Heart right ventricle (tissue), 16 donors: ENCODE measurements around the gene SYS1. TPM values are rescaled to one million over a fixed set of nuclear protein-coding genes. Genes with fewer than 3 reads are reported as not detected.

ENCODE experiments used
- ATAC-seq, 8 donors: fragments of 200-7000 bp; cut with Tn5 transposase; one replicate each; pipeline ENCODE4 v1.9.1; 2020; ENCODE audit warnings: mild to moderate bottlenecking in 8 of 8, moderate library complexity in 8 of 8, moderate number of reproducible peaks in 1 of 8
- DNase-seq, 2 donors: peaks; one replicate each; pipeline ENCODE4 v3.0.0-alpha.2; 2020
- H3K27ac ChIP-seq, 10 donors: fragments of 200-600 bp; sonication (generic) in 2 of 10; one replicate each; pipeline versions ENCODE4 v1.5.0 to v1.8.0; 2020 to 2022; ENCODE audit warnings: mild to moderate bottlenecking in 3 of 10
- H3K27me3 ChIP-seq, 7 donors: fragments of 200-600 bp; one replicate each; pipeline ENCODE4 v1.8.0; 2021 to 2022; ENCODE audit warnings: mild to moderate bottlenecking in 2 of 7
- H3K36me3 ChIP-seq, 9 donors: fragments of 200-600 bp; sonication (generic) in 1 of 9; one replicate each; pipeline versions ENCODE4 v1.5.0 to v1.8.0; 2020 to 2022; ENCODE audit warnings: mild to moderate bottlenecking in 2 of 9
- H3K4me1 ChIP-seq, 9 donors: fragments of 200-600 bp; sonication (generic) in 1 of 9; one replicate each; pipeline versions ENCODE4 v1.5.0 to v1.8.0; 2020 to 2022; ENCODE audit warnings: mild to moderate bottlenecking in 4 of 9
- H3K4me3 ChIP-seq, 10 donors: fragments of 200-600 bp; sonication (generic) in 2 of 10; one replicate each; pipeline versions ENCODE4 v1.5.0 to v1.8.0; 2020 to 2022; ENCODE audit warnings: mild to moderate bottlenecking in 7 of 10, moderate library complexity in 2 of 10
- H3K9me3 ChIP-seq, 11 donors: fragments of 200-600 bp in 10 of 11; sonication (generic) in 2 of 11; one replicate each; pipeline versions ENCODE4 v1.5.0 to v1.8.0; 2013 to 2022; ENCODE audit warnings: mild to moderate bottlenecking in 2 of 11, control low read depth in 1 of 11, moderate library complexity in 1 of 11
- CTCF ChIP-seq, 9 donors: fragments of 200-600 bp; sonication (generic) in 2 of 9; IDR thresholded peaks; one replicate each; pipeline versions ENCODE4 v1.5.0 to v1.8.0; 2021 to 2022; ENCODE audit warnings: antibody characterized with exemption in 9 of 9, mild to moderate bottlenecking in 5 of 9, moderate library complexity in 1 of 9
- WGBS, 2 donors: extraction: QIAGEN DNeasy Blood & Tissue Kit; methylation state at CpG; one replicate each; pipeline ENCODE4 v1.1.7; 2013; ENCODE audit warnings: inconsistent platforms in 1 of 2; 5-methylcytosine and 5-hydroxymethylcytosine counted together
- intact Hi-C, 10 donors: fragments of 100-400 bp; cut with DNase I; formaldehyde crosslinking; loops; one replicate each; pipeline versions ENCODE4 v1.11.1 to v1.14.2; 2022
- polyA plus RNA-seq, 2 donors: library from polyadenylated mRNA; stranded (reverse); fragments of 200-250 nt; gene quantifications; one replicate each; pipeline ENCODE4 v1.2.3, GENCODE V29; 2013
- total RNA-seq, 10 donors: library from RNA; stranded (reverse); fragmentation: NEBNext Ultra II Directional in 3 of 10; extraction: Animal tissue kit (Norgen Biotek cat#: 25700) in 3 of 10; gene quantifications; one replicate each; pipeline versions ENCODE4 v1.2.1 to v1.2.4, GENCODE V29; 2021 to 2023
- donor health status: Arrhythmogenic right ventricular cardiomyopathy.
- donor health status: ischemic (EF 13 %, LVEDD 7.1; RV severe dilation, severe dysfunction).
- donor health status: healthy with polysubstance abuse.
- donor health status: DM: no; HTN: yes; CAD: no.
- donor health status: DM: no; HTN: no; CAD: no.
- donor health status: ischemic (EF 25% LVEDD 6.9; RV normal size, moderate dysfunction).
- donor health status: ischemic (EF 25% LVEDD 5.7; RV mildly dilated, moderate dysfunction).
- donor health status: healthy.
- donor health status: DM: yes; HTN: yes; CAD: no.
- donor health status: Ischemic cardiomyopathy.
- donor health status: ischemic (EF 35%, LVEDD 5.7; RV mildly dilated, moderate dysfunction).
- donor health status: nonischemic (EF 11% LVEDD 7.7; RV severe dilation, severe dysfunction).
- donor health status: DM: yes; HTN: yes; CAD: no.
- donor health status: PGD.
- donor health status: ischemic (EF 29% LVEDD 5.4; RV normal size, mild dysfunction).
- donor health status: nonischemic (EF 23%, LVEDD 6.1; RV moderate dilation, normal function).

The SYS1 gene
- total and polyA plus RNA-seq, 12 donors: 11.7 to 34.5 (median 18.2) TPM

GRCh38 chr20:45340236-45340847, 22.6 kb upstream of the SYS1 start:
- no peaks in the 10 kb centered on the region for H3K27me3 ChIP-seq
- H3K27ac ChIP-seq: peak overlapping the region; percentile 75 to 97 (median 94)
- TF ChIP-seq CTCF (IDR thresholded peaks at IDR 0.05): no peak
- H3K36me3 ChIP-seq: peaks cover 0 to 16% (median 0%) of the 10 kb centered on the region in 9 donors
- peak in 5 of 8 donors; percentile 11 to 60 (median 15) for ATAC-seq
- 38 to 60% methylated on average over 5 of the region's 5 CpGs for whole genome bisulfite sequencing, 2 donors
- peaks cover 15 to 99% (median 78%) of the 10 kb centered on the region in 9 donors for H3K4me1 ChIP-seq
- DNase-seq: no peak
- intact Hi-C loops: no loop called here
- H3K4me3 ChIP-seq: no peak overlapping the region
- H3K9me3 ChIP-seq: no peaks in the 10 kb centered on the region

- 55 to 61% methylated on average over 1 of the region's 1 CpG for WGBS, 2 donors
- ATAC-seq (no peak), DNase-seq (no peak)
- H3K27ac ChIP-seq: peak overlapping the region; percentile 75 to 97 (median 94)
- peak overlapping the region in 1 of 10 donors; percentile 30 for H3K4me3 ChIP-seq
- peaks cover 15 to 100% (median 83%) of the 10 kb centered on the region in 9 donors for H3K4me1 ChIP-seq
- H3K27me3 ChIP-seq: no peaks in the 10 kb centered on the region
- no peaks in the 10 kb centered on the region for H3K9me3 ChIP-seq
- TF ChIP-seq CTCF (IDR thresholded peaks at IDR 0.05): no peak
- H3K36me3 ChIP-seq: peaks cover 0 to 10% (median 0%) of the 10 kb centered on the region in 9 donors
- intact Hi-C loops: no loop called here
Measured at GRCh38 chr20:45340951-45341350, 22.0 kb upstream of the SYS1 start.

- no peak for ATAC-seq
- intact Hi-C loops: no loop called here
- Histone ChIP-seq H3K27me3 (no peaks in the 10 kb centered on the region), H3K4me1 (peaks cover 15 to 100% (median 87%) of the 10 kb centered on the region in 9 donors), H3K36me3 (peaks cover 0 to 6% (median 0%) of the 10 kb centered on the region in 9 donors), H3K27ac (peak overlapping the region; percentile 75 to 97 (median 94)), H3K9me3 (no peaks in the 10 kb centered on the region), H3K4me3 (peak overlapping the region in 6 of 10 donors; percentile 9 to 33 (median 27))
- TF ChIP-seq CTCF (IDR thresholded peaks at IDR 0.05): no peak
- WGBS, 2 donors: 36 to 40% methylated on average over 3 of the region's 3 CpGs
- DNase-seq: no peak
Measured at GRCh38 chr20:45341579-45341938, 21.4 kb upstream of the SYS1 start.

- peaks cover 0 to 6% (median 0%) of the 10 kb centered on the region in 9 donors for H3K36me3 ChIP-seq
- TF ChIP-seq CTCF (IDR thresholded peaks at IDR 0.05): no peak
- no peaks in the 10 kb centered on the region for H3K27me3 ChIP-seq
- H3K4me3 ChIP-seq: peak overlapping the region in 6 of 10 donors; percentile 9 to 33 (median 27)
- intact Hi-C loops: loop anchor here in 4 of 10 donors (1.0 to 2.0 kb wide), 2 partner anchors 16 to 17 kb away; no protein-coding TSS in a partner anchor
- peaks cover 11 to 100% (median 88%) of the 10 kb centered on the region in 9 donors for H3K4me1 ChIP-seq
- no peaks in the 10 kb centered on the region for H3K9me3 ChIP-seq
- ATAC-seq (peak; percentile 69 to 86 (median 78)), DNase-seq (peak; percentile 63 to 79)
- WGBS, 2 donors: 19 to 22% methylated on average over 16 of the region's 16 CpGs
- H3K27ac ChIP-seq: peak overlapping the region; percentile 83 to 97 (median 94)
Measured at GRCh38 chr20:45341939-45342854, 20.8 kb upstream of the SYS1 start.
